ENCODE results near the gene C1QTNF9B. TPM values are rescaled to one million over a fixed set of nuclear protein-coding genes. Genes with fewer than 3 reads are reported as not detected.
"Not testable (repeated sequence)": the region's sequence is repeated elsewhere in the genome, so short reads cannot be mapped to it uniquely, and the experiment has no call there.

Gene C1QTNF9B
- 1 to 10 TPM in 1 of 4 donors, not detected in 3; 1.1 TPM for total RNA-seq

- not testable (repeated sequence) for H3K36me3 ChIP-seq; H3K4me1 ChIP-seq; DNase-seq (ENCODE audit: low spot score in 2 of 2); H3K4me3 ChIP-seq; H3K27ac ChIP-seq; H3K9me3 ChIP-seq; H3K27me3 ChIP-seq
- WGBS, result 81% methylated on average over 3 of the region's 3 CpGs
Measured at GRCh38 chr13:23897452-23897919, at the start of gene C1QTNF9B. TSS of gene C1QTNF9B (minus strand) at chr13:23897502.

DNA sequence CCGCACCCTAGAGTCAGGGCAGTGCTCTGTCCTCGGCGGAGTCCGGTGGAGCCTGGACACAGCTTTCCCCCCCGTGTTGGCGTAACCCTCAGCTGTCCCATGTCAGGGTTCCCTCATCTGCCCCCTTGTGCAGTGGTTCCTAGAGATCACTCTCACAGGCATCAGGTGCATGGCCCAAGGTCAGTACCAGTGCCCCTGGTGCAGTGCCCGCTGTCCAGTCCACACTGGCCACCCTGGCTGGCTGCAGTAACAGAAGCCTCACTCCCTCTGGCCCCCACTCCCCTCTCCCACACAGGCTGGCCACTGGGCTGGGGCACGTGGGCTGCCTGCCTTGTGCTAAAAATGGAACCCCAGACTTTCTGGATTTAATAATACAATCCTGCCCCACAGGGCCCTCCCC, 49.6 kb upstream of the C1QTNF9B start:
- no peak overlapping the region for H3K4me3 ChIP-seq

GRCh38 chr13:23946067-23946466, 48.8 kb upstream of the C1QTNF9B start:
- Histone ChIP-seq H3K9me3 (no peaks in the 10 kb centered on the region), H3K36me3 (no peaks in the 10 kb centered on the region), H3K4me1 (no peaks in the 10 kb centered on the region), H3K4me3 (no peak overlapping the region), H3K27me3 (peaks cover 8% of the 10 kb centered on the region), H3K27ac (no peak overlapping the region)
- WGBS, result 78% methylated on average over 19 of the region's 19 CpGs
- DNase-seq (ENCODE audit: low spot score in 2 of 2), result no peak
- TF ChIP-seq POLR2A (IDR thresholded peaks at IDR 0.05) (no peak), POLR2AphosphoS5 (IDR thresholded peaks at IDR 0.05) (no peak), EP300 (IDR thresholded peaks at IDR 0.05) (no peak)
- TF ChIP-seq, protein P1, sequence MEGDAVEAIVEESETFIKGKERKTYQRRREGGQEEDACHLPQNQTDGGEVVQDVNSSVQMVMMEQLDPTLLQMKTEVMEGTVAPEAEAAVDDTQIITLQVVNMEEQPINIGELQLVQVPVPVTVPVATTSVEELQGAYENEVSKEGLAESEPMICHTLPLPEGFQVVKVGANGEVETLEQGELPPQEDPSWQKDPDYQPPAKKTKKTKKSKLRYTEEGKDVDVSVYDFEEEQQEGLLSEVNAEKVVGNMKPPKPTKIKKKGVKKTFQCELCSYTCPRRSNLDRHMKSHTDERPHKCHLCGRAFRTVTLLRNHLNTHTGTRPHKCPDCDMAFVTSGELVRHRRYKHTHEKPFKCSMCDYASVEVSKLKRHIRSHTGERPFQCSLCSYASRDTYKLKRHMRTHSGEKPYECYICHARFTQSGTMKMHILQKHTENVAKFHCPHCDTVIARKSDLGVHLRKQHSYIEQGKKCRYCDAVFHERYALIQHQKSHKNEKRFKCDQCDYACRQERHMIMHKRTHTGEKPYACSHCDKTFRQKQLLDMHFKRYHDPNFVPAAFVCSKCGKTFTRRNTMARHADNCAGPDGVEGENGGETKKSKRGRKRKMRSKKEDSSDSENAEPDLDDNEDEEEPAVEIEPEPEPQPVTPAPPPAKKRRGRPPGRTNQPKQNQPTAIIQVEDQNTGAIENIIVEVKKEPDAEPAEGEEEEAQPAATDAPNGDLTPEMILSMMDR (IDR thresholded peaks at IDR 0.05), result no peak

More for the DNA sequence above, 49.6 kb upstream of the C1QTNF9B start:
- H3K27ac ChIP-seq, result no peak overlapping the region
- H3K4me1 ChIP-seq, result no peaks in the 10 kb centered on the region
- H3K36me3 ChIP-seq, result no peaks in the 10 kb centered on the region
- H3K9me3 ChIP-seq, result no peaks in the 10 kb centered on the region
- no peak for DNase-seq (ENCODE audit: low spot score in 2 of 2)
- H3K27me3 ChIP-seq, result peaks cover 8% of the 10 kb centered on the region
- WGBS, result 56% methylated on average over 2 of the region's 8 CpGs
- TF ChIP-seq POLR2A (IDR thresholded peaks at IDR 0.05) (no peak), EP300 (IDR thresholded peaks at IDR 0.05) (no peak), POLR2AphosphoS5 (IDR thresholded peaks at IDR 0.05) (no peak)
- TF ChIP-seq, protein P1 (IDR thresholded peaks at IDR 0.05), result no peak

DNA sequence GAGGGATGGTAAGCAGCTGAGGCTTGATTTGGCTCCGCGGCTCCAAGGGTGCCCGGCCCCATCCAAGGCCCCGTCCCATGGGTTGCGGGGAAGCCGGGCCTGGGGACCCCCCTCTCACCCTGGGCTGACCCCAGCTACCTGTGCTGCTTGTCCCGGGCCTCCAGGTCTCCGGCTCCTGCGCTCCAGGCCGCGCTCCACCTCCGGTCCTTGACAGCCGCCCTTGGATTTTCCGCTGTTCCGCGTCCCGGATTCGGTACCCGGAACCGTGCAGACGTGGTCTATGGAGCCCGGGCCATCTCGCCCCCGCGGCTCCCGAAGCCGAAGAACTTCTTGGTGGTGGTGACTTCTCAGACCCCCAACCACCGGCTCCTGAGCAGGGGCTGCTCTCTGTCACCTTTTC, 48.3 kb upstream of the C1QTNF9B start:
- TF ChIP-seq POLR2AphosphoS5 (IDR thresholded peaks at IDR 0.05), result no peak
- TF ChIP-seq EP300 (IDR thresholded peaks at IDR 0.05), result no peak
- no peak for TF ChIP-seq POLR2A (IDR thresholded peaks at IDR 0.05)
- TF ChIP-seq, protein P1 (IDR thresholded peaks at IDR 0.05), result no peak
- no peaks in the 10 kb centered on the region for H3K9me3 ChIP-seq
- no peaks in the 10 kb centered on the region for H3K4me1 ChIP-seq
- no peak overlapping the region for H3K27ac ChIP-seq
- H3K36me3 ChIP-seq, result no peaks in the 10 kb centered on the region
- no peak for DNase-seq (ENCODE audit: low spot score in 2 of 2)
- no peak overlapping the region for H3K4me3 ChIP-seq
- H3K27me3 ChIP-seq, result peaks cover 8% of the 10 kb centered on the region
- WGBS, result 79% methylated on average over 28 of the region's 28 CpGs

GRCh38 chr13:23941211-23941610, 43.9 kb upstream of the C1QTNF9B start:
- Histone ChIP-seq H3K36me3 (no peaks in the 10 kb centered on the region), H3K9me3 (peaks cover 4% of the 10 kb centered on the region), H3K4me1 (no peaks in the 10 kb centered on the region), H3K27ac (no peak overlapping the region), H3K27me3 (no peaks in the 10 kb centered on the region), H3K4me3 (no peak overlapping the region)
- WGBS, result 27% methylated on average over 3 of the region's 3 CpGs
- TF ChIP-seq, protein P1 (IDR thresholded peaks at IDR 0.05), result no peak
- no peak for TF ChIP-seq POLR2AphosphoS5 (IDR thresholded peaks at IDR 0.05)
- TF ChIP-seq EP300 (IDR thresholded peaks at IDR 0.05), result no peak
- TF ChIP-seq POLR2A (IDR thresholded peaks at IDR 0.05), result no peak
- no peak for DNase-seq (ENCODE audit: low spot score in 2 of 2)

- not testable (repeated sequence) for H3K36me3 ChIP-seq; H3K27me3 ChIP-seq; H3K4me1 ChIP-seq; H3K9me3 ChIP-seq; H3K27ac ChIP-seq; H3K4me3 ChIP-seq; DNase-seq (ENCODE audit: low spot score in 2 of 2)
- 49% methylated on average over 3 of the region's 3 CpGs for WGBS
Measured at GRCh38 chr13:23939666-23940065, 42.4 kb upstream of the C1QTNF9B start.

All from suprapubic skin (tissue), 4 donors.